ENCODE results near the gene H1-8. TPM values are rescaled to one million over a fixed set of nuclear protein-coding genes. Genes with fewer than 3 reads are reported as not detected.
"Not testable (repeated sequence)": the region's sequence is repeated elsewhere in the genome, so short reads cannot be mapped to it uniquely, and the experiment has no call there.

Gene H1-8
- not detected in 2 replicates for total RNA-seq (2014; rRNA removed; shearing (Covaris generic))

DNA sequence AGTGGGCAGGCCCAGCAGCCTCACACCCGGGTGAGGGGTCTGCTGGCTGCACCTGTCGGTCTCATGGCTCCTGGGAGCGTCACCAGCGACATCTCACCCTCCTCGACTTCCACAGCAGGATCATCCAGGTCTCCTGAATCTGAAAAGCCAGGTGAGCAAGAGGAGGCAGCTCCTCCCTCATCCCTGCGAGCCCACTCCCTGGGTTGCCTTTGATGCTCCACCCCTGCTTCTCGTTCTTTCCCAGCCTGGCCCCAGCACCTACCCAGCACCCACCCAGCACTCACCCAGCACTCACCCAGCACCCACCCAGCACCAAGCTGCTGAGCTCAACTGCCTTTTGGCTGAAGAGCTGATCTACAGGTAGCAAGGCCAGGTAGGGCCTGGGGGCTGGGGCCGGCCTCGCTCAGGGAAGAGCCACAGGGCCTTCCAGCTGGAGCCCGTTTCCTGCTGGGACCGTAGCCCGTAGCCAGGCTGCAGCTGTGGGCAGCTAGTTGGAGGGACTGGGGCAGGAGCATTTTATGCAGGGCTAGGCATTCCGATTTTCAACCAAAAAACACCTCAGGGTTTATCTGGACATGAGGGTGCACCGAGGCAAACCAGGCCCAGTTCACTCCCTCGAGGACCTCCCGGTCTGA, at the start of gene H1-8:
H1-8 (plus strand) TSS at position 20 of the 635 bp plus-strand sequence; CDS start at position 64, 44 bp downstream.
- no peak for DNase-seq (ENCODE audit: low read depth)

GRCh38 chr3:129493206-129493605, 49.8 kb upstream of the H1-8 start:
- DNase-seq (ENCODE audit: low read depth), result no peak

- DNase-seq (ENCODE audit: low read depth), result not testable (repeated sequence)
Observed at GRCh38 chr3:129494499-129494898, 48.5 kb upstream of the H1-8 start.

DNA sequence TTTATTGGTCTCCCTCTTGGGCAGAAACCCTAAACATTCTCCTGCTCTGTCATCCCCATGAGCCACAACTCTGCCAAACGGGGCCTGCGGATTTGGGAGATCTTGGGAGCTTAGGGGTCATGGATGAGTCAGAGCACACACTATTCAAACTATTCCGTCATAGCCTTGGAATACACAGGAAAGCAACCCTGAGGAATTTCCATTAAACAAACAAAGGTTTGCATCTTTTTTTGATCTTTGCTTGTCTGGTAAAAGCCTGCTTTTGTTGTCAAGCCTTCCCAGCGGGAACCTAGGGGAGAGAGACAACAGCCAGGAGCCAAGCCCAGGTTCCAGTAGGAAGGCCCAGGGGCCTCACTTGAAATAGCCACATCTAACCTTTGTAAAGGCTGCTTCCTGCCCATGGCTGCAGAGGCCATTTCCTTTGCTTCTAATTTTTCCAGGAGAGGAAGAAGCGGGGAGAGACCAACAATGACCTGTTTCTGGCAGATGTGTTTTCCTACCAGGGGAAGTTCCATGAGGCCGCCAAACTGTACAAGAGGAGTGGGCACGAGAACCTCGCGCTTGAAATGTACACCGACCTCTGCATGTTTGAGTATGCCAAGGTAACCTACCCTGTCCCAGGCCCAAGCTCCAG, 47.9 kb upstream of the H1-8 start:
- DNase-seq (ENCODE audit: low read depth), result peak; percentile 93

DNA sequence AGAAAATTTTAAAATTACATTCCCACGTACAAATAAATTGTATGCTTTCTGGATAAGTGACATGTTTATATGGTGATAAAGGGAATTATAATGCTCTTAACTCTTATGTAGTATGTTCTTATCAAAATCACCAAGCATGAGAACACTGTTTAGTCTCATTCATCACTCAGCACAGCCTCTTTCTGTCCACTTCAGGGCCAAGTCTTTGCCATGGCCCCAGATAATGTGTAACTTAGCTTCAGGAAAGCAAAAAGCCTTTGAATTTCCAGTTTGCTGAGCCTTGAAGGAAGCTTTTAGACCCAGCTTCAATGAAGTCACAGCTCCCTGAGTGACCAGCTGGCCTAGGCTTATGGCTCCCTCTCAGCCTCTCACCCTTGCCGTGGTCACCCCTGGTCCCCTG, 45.1 kb upstream of the H1-8 start:
- not testable (repeated sequence) for DNase-seq (ENCODE audit: low read depth)

- peak; percentile 20 for DNase-seq (ENCODE audit: low read depth)
Observed at GRCh38 chr3:129498603-129499488, 44.1 kb upstream of the H1-8 start.

DNA sequence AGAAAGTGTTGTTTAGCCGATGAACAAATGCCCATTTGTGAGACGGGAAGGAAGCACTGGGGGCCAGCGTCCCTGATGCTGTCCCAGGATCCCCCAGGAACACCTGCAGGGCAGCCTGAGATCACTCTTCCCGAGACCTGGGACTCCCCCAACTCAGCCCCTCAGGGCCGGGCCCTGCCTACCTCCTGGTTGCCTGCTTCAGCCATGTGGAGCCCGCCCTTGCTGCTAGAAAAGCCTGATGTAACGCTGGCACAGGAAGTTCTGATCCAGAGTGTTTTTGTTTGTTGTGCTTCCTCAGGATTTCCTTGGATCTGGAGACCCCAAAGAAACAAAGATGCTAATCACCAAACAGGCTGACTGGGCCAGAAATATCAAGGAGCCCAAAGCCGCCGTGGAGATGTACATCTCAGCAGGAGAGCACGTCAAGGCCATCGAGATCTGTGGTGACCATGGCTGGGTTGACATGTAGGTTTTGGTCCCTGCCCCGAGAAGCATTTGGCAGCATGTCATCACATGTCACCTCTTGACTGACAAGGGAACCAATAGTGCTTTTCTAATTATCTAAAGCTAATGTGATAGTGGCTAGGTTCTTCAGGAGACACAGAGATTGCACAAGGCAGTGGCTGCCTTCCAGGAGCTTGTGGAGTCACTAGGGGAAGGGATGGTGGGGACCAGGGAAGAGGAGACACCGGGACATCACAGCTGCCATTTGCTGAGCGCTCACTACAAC, 43.2 kb upstream of the H1-8 start:
- DNase-seq (ENCODE audit: low read depth), result not testable (repeated sequence)

- DNase-seq (ENCODE audit: low read depth), result no peak
Observed at GRCh38 chr3:129500334-129500658, 42.7 kb upstream of the H1-8 start.

DNA sequence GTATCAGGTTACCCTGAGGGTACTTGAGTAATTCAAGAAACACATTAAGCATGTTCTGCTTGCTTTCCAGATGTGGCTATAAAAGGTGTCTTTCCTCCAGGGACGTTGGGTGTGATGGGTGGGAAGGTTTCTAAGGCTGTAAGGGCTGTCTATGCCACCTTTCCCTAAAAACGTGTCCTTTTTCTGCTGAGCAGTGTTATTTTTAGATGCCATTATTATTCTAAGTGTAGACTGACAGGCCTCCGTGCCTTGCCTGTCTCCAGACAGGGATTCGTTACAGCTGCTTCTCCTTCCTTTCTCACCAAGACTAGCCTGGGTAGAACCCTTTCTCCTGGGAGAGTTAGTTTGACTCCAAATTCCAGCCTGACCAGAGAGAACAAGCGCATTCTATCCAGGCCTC, 41.3 kb upstream of the H1-8 start:
- DNase-seq (ENCODE audit: low read depth), result no peak

GRCh38 chr3:129502641-129503408, 40.1 kb upstream of the H1-8 start:
- no peak for DNase-seq (ENCODE audit: low read depth)

GRCh38 chr3:129503471-129504291, 39.3 kb upstream of the H1-8 start:
- DNase-seq (ENCODE audit: low read depth), result peak; percentile 47

- no peak for DNase-seq (ENCODE audit: low read depth)
Observed at GRCh38 chr3:129504471-129505100, 38.4 kb upstream of the H1-8 start.

DNA sequence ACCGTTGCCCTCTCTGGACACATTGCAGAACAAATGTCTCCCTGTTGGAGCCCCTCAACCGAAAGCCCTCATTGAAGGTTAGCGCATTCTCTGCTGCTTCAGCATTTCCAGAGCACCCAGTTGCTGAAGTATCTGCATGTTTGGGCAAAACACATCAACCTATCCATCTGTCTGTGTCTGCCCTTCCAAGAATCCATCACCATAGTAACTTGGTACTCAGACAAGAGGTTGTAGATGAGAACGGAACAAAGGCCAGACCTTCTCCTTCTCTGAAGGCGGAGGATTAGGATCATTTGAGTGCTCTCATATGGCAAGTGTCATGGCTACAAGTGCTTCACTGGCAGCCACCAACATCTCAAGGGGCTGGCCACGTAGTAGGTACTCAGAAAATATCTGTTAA, 37.6 kb upstream of the H1-8 start:
- no peak for DNase-seq (ENCODE audit: low read depth)

DNA sequence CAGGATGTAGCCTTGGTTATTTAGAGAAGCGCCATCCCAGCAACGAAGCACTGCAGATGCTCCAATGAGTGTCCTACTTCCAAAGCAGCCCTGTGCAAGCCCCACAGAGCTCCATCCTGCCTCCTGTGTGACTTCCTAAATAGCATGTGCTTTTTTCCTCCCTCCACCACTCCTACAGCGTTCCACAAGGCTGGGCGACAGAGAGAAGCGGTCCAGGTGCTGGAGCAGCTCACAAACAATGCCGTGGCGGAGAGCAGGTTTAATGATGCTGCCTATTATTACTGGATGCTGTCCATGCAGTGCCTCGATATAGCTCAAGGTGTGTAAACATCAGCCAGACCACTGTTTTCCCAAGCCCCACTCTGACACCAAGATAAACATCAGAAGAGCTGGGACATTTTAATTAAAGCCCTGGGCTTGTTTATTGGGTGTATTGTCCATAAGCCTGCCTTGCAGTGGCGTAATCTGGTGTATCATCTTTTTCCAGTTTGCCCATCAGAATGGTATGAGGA, 36.7 kb upstream of the H1-8 start:
- DNase-seq (ENCODE audit: low read depth), result no peak

DNA sequence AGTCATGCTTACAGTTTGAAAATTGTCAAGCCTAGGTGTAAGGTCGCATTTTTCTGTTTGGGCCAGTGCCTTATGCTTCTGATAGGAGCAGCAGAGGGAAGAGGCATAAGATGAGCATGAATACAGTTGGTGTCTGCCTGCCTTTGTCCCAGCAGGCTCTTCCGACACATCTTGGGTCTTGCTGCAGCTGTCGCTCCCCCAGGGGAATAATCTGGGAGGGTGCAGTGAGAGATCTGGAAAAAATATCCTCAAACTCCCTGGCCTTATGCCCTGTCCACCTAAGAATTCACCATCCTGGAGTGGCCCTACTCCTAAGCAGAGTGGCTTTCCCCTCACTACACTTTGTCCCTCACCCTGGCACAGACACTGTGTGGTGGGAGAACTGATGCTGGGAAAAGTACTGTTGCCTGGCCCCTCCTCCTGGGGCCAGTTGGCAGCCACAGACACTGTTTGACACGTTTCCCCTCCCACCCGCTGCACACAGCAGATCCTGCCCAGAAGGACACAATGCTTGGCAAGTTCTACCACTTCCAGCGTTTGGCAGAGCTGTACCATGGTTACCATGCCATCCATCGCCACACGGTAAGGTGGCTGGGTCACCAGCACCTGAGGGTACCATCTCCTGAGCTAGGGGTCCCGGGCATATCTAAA, 35.7 kb upstream of the H1-8 start:
- no peak for DNase-seq (ENCODE audit: low read depth)

GRCh38 chr3:129512595-129512994, 30.4 kb upstream of the H1-8 start:
- no peak for DNase-seq (ENCODE audit: low read depth)

GRCh38 chr3:129513705-129514104, 29.3 kb upstream of the H1-8 start:
- no peak for DNase-seq (ENCODE audit: low read depth)

DNA sequence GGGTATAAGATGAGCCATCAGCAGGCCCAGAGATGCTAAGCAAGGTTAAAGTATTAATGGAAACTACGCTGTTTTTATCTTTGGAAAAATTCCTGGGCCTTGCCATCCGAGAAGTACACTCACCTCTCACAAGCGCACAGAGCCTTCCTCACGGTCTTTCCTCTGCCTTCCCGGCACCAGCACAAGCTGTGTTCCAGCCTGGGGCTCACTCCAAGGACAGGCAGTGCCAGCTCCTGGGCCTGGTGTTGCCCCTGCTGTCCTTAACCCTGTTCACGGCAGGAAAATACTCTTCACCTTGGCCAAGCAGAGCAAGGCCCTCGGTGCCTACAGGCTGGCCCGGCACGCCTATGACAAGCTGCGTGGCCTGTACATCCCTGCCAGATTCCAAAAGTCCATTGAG, 28.9 kb upstream of the H1-8 start:
- no peak for DNase-seq (ENCODE audit: low read depth)

- DNase-seq (ENCODE audit: low read depth), result no peak
Observed at GRCh38 chr3:129514563-129514962, 28.4 kb upstream of the H1-8 start.

All from M059J (cell line).